Left lung (tissue), 10 donors: Measurements from ENCODE around the gene P3H1. TPM values are rescaled to one million over a fixed set of nuclear protein-coding genes. Genes with fewer than 3 reads are reported as not detected.

ENCODE experiments used
- ATAC-seq: fragments of 200-7000 bp; cut with Tn5 transposase; one replicate; pipeline ENCODE4 v1.9.1; 2020; ENCODE audit warnings: moderate library complexity
- DNase-seq, 4 donors: peaks; one replicate each; pipeline ENCODE4 v3.0.0-alpha.2; 2013 to 2020
- H3K27ac ChIP-seq, 2 donors: fragments of 200-600 bp; sonication (generic) in 1 of 2; one replicate each; pipeline versions ENCODE4 v1.5.0 to v1.8.0; 2020 to 2021
- H3K27me3 ChIP-seq, 2 donors: fragments of 200-600 bp; sonication (generic) in 1 of 2; one replicate each; pipeline versions ENCODE4 v1.5.0 to v1.8.0; 2020 to 2021
- H3K36me3 ChIP-seq, 2 donors: fragments of 200-600 bp; sonication (generic) in 1 of 2; one replicate each; pipeline versions ENCODE4 v1.5.0 to v1.8.0; 2020 to 2021
- H3K4me1 ChIP-seq, 2 donors: fragments of 200-600 bp; one replicate each; pipeline ENCODE4 v1.8.0; 2021
- H3K4me3 ChIP-seq, 2 donors: fragments of 200-600 bp; sonication (generic) in 1 of 2; one replicate each; pipeline versions ENCODE4 v1.5.0 to v1.8.0; 2020 to 2021; ENCODE audit warnings: mild to moderate bottlenecking in 1 of 2
- H3K9me3 ChIP-seq, 2 donors: fragments of 200-600 bp; sonication (generic) in 1 of 2; one replicate each; pipeline versions ENCODE4 v1.5.0 to v1.8.0; 2020 to 2021
- CTCF ChIP-seq, 2 donors: fragments of 200-600 bp; sonication (generic) in 1 of 2; IDR thresholded peaks; one replicate each; pipeline versions ENCODE4 v1.5.0 to v1.8.0; 2021; ENCODE audit warnings: antibody characterized with exemption in 2 of 2
- intact Hi-C, 2 donors: fragments of 100-400 bp; cut with DNase I; formaldehyde crosslinking; loops; one replicate each; pipeline versions ENCODE4 v1.11.2 to v1.14.2; 2022
- polyA plus RNA-seq, 6 donors: library from polyadenylated mRNA; unstranded; fragments of 120-200 nt; gene quantifications; one replicate each; pipeline ENCODE4 v1.2.1, GENCODE V29; 2013; ENCODE audit not compliant: insufficient read length in 6 of 6
- total RNA-seq, 2 donors: library from RNA; stranded (reverse); fragmentation: NEBNext Ultra II Directional; extraction: Animal tissue kit (Norgen Biotek cat#: 25700); gene quantifications; one replicate each; pipeline ENCODE4 v1.2.1, GENCODE V29; 2021
- donor health status: DM: no; HTN: yes; CAD: no.
- donor health status: DM: no; HTN: no; CAD: no.

The P3H1 gene
- total and polyA plus RNA-seq, 8 donors, result 47.4 to 101 (median 86.1) TPM

- no peak overlapping the region for H3K4me3 ChIP-seq
- no peaks in the 10 kb centered on the region for H3K4me1 ChIP-seq
- peaks cover 0 to 20% of the 10 kb centered on the region in 2 donors for H3K36me3 ChIP-seq
- no peak for TF ChIP-seq CTCF (IDR thresholded peaks at IDR 0.05)
- DNase-seq, result no peak
- H3K27me3 ChIP-seq, result peaks cover 0 to 5% of the 10 kb centered on the region in 2 donors
- no peaks in the 10 kb centered on the region for H3K9me3 ChIP-seq
- H3K27ac ChIP-seq, result no peak overlapping the region
- ATAC-seq, result no peak
- intact Hi-C loops, result no loop called here
Observed at GRCh38 chr1:42742617-42743316, 24.1 kb downstream of the P3H1 start.

DNA sequence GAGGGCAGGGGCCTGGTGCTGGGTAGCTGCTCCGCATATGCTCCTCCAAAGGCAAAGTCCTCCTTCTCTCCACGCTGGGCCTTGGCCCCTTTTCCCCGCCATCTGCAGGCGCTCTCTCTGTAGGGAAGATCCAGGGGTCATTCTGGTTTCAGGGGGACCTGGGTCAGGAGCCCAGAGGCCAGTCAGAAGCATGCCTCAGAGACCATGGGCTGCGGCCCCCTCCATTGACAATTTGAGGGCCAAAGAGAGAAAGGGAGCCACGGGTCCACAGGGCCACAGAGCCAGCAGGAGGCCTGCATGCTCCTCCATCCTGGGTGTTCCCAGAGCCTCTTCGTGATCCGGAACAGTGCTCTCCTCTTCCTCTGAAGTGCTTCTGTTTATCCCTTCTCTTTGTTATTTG, 24.7 kb downstream of the P3H1 start:
- Histone ChIP-seq H3K4me3 (no peak overlapping the region), H3K27me3 (peaks cover 0 to 5% of the 10 kb centered on the region in 2 donors), H3K36me3 (peaks cover 0 to 15% of the 10 kb centered on the region in 2 donors), H3K4me1 (peaks cover 0 to 4% of the 10 kb centered on the region in 2 donors), H3K9me3 (no peaks in the 10 kb centered on the region), H3K27ac (no peak overlapping the region)
- intact Hi-C loops, result no loop called here
- TF ChIP-seq CTCF (IDR thresholded peaks at IDR 0.05), result no peak
- no peak for ATAC-seq
- no peak for DNase-seq

GRCh38 chr1:42741706-42742105, 25.1 kb downstream of the P3H1 start:
- peaks cover 0 to 11% of the 10 kb centered on the region in 2 donors for H3K36me3 ChIP-seq
- no peak for DNase-seq
- H3K9me3 ChIP-seq, result no peaks in the 10 kb centered on the region
- no peak for ATAC-seq
- no peak for TF ChIP-seq CTCF (IDR thresholded peaks at IDR 0.05)
- peaks cover 0 to 6% of the 10 kb centered on the region in 2 donors for H3K4me1 ChIP-seq
- H3K4me3 ChIP-seq, result no peak overlapping the region
- H3K27ac ChIP-seq, result no peak overlapping the region
- H3K27me3 ChIP-seq, result peaks cover 0 to 5% of the 10 kb centered on the region in 2 donors
- intact Hi-C loops, result no loop called here

GRCh38 chr1:42740851-42741580, 25.8 kb downstream of the P3H1 start:
- Histone ChIP-seq H3K9me3 (no peaks in the 10 kb centered on the region), H3K36me3 (peaks cover 0 to 4% of the 10 kb centered on the region in 2 donors), H3K27ac (no peak overlapping the region), H3K27me3 (peaks cover 0 to 5% of the 10 kb centered on the region in 2 donors), H3K4me3 (no peak overlapping the region), H3K4me1 (peaks cover 0 to 6% of the 10 kb centered on the region in 2 donors)
- no peak for TF ChIP-seq CTCF (IDR thresholded peaks at IDR 0.05)
- intact Hi-C loops, result no loop called here
- DNase-seq (peak in 1 of 4 donors; percentile 28), ATAC-seq (no peak)
